ENCODE measurements around the gene TRIO. TPM values are rescaled to one million over a fixed set of nuclear protein-coding genes. Genes with fewer than 3 reads are reported as not detected.

TRIO gene
- total and polyA plus RNA-seq, 8 donors = 84.4 to 151 (median 93.7) TPM

- Histone ChIP-seq H3K4me1 (peaks cover 0 to 19% of the 10 kb centered on the region in 2 donors), H3K27me3 (no peaks in the 10 kb centered on the region), H3K9me3 (no peaks in the 10 kb centered on the region), H3K36me3 (peaks cover 0 to 82% of the 10 kb centered on the region in 2 donors), H3K27ac (no peak overlapping the region), H3K4me3 (no peak overlapping the region)
- TF ChIP-seq, protein P1, sequence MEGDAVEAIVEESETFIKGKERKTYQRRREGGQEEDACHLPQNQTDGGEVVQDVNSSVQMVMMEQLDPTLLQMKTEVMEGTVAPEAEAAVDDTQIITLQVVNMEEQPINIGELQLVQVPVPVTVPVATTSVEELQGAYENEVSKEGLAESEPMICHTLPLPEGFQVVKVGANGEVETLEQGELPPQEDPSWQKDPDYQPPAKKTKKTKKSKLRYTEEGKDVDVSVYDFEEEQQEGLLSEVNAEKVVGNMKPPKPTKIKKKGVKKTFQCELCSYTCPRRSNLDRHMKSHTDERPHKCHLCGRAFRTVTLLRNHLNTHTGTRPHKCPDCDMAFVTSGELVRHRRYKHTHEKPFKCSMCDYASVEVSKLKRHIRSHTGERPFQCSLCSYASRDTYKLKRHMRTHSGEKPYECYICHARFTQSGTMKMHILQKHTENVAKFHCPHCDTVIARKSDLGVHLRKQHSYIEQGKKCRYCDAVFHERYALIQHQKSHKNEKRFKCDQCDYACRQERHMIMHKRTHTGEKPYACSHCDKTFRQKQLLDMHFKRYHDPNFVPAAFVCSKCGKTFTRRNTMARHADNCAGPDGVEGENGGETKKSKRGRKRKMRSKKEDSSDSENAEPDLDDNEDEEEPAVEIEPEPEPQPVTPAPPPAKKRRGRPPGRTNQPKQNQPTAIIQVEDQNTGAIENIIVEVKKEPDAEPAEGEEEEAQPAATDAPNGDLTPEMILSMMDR (IDR thresholded peaks at IDR 0.05) = no peak
- intact Hi-C loops (cut with DNase I) = no loop called here
- DNase-seq = no peak
- no peak for ATAC-seq
Observed at GRCh38 chr5:14465776-14466175, 322.6 kb downstream of the TRIO start.

GRCh38 chr5:14467251-14467650 is 324.1 kb downstream of the TRIO start:
- Histone ChIP-seq H3K36me3 (peaks cover 0 to 81% of the 10 kb centered on the region in 2 donors), H3K27ac (no peak overlapping the region), H3K4me1 (peaks cover 0 to 19% of the 10 kb centered on the region in 2 donors), H3K4me3 (no peak overlapping the region), H3K27me3 (no peaks in the 10 kb centered on the region), H3K9me3 (no peaks in the 10 kb centered on the region)
- TF ChIP-seq, protein P1 (IDR thresholded peaks at IDR 0.05) = no peak
- intact Hi-C loops (cut with DNase I) = no loop called here
- no peak for DNase-seq
- ATAC-seq = no peak

DNA sequence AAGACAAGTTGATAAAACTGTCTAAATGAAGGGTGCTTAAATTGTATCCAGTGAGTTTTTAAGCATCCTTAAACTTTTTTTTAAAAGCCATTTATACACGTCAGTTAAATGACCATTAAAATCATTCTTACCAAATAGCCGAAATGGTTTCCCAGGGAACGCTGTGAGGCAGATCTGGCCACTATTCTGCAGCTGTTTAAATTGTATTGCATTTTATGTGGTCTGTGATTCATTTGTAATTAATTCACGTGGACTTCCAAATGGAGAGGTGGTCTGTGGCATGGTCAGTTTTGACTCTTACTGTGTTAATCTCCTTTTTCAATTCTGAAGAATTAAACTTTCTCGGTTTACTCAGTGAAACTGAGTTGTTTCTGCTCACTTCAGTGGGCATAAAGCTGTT is 324.7 kb downstream of the TRIO start:
- intact Hi-C loops (cut with DNase I) = no loop called here
- Histone ChIP-seq H3K36me3 (peaks cover 0 to 81% of the 10 kb centered on the region in 2 donors), H3K27me3 (no peaks in the 10 kb centered on the region)

DNA sequence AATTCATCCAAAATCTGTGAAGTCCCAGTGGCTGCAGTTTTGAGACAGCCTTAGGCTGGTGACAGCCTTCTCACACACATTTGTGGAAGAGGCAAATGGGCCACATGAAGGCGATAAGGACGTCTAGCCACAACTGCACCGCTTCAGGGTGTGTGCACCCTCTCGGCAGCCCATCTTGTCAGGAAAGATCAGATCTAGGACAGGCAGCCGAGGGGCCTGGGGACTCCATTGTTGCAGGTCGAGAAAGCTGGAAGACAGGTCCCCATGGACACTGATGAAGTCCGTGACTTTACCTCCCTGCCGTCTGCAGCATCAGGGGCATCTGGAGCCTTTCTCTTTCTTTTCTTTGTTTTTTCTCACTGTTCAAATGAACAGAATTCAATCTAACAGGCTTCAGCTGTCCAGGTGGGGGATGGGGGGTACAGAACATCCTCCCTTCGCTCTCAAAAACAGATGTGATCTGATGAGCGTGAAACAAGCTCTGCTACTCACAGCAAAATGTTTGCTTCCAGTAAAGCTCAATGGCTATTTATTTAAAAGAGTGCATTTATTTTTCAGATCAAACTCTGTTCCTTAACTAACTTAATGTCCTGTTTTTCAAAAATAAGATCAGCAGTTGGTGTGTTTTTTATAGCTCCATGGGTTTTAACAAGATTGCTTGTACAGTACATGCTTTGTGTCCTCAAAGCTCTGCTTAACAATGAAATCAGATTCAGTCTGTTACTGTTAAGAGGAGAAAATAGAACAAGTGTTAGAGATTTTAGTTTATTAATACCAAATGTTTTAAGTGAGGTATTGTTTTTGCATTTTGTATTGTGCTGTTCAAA is 326.6 kb downstream of the TRIO start:
- no peak for ATAC-seq
- intact Hi-C loops (cut with DNase I) = no loop called here

More for the DNA sequence above, 324.7 kb downstream of the TRIO start:
- Histone ChIP-seq H3K27ac (no peak overlapping the region), H3K4me1 (peaks cover 0 to 19% of the 10 kb centered on the region in 2 donors), H3K4me3 (no peak overlapping the region), H3K9me3 (no peaks in the 10 kb centered on the region)
- no peak for ATAC-seq
- TF ChIP-seq, protein P1 (IDR thresholded peaks at IDR 0.05) = no peak
- no peak for DNase-seq

DNA sequence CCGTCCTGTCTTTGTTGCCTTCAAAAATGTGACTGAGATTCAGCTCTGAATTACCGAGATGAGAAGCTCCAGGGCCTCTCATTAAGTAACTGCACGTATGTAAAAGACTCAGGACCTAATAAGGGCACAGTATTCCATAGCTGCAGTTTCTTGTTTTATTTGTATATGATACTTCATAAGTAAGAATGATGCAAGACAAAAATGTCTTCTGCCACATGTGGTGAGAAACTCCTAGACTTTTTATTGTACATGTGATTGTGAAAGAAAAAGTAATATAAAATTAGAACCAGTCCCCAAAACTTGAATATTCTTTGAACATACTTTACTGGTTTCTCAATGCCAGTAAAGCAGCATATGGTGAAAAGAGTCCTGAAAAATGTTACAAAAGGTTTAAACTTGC is 328.4 kb downstream of the TRIO start:
- Histone ChIP-seq H3K27ac (no peak overlapping the region), H3K9me3 (no peaks in the 10 kb centered on the region), H3K4me3 (no peak overlapping the region), H3K4me1 (no peaks in the 10 kb centered on the region), H3K36me3 (peaks cover 8 to 87% of the 10 kb centered on the region in 2 donors), H3K27me3 (no peaks in the 10 kb centered on the region)
- intact Hi-C loops (cut with DNase I) = no loop called here
- ATAC-seq (no peak), DNase-seq (no peak)
- TF ChIP-seq, protein P1 (IDR thresholded peaks at IDR 0.05) = no peak

More for the DNA sequence above, 326.6 kb downstream of the TRIO start:
- H3K4me3 ChIP-seq = no peak overlapping the region
- H3K9me3 ChIP-seq = no peaks in the 10 kb centered on the region
- TF ChIP-seq, protein P1 (IDR thresholded peaks at IDR 0.05) = no peak
- peaks cover 0 to 8% of the 10 kb centered on the region in 2 donors for H3K4me1 ChIP-seq
- H3K27me3 ChIP-seq = no peaks in the 10 kb centered on the region
- no peak for DNase-seq
- peaks cover 2 to 83% of the 10 kb centered on the region in 2 donors for H3K36me3 ChIP-seq
- no peak overlapping the region for H3K27ac ChIP-seq

Data from left lung (tissue), 10 donors.